PC-9 (cell line): Measurements from ENCODE around the gene ADIPOR2.

Source experiments
- EZH2 ChIP-seq: fragments of 200-600 bp; sonication (generic); IDR thresholded peaks from 2 replicates; pipeline ENCODE4 v1.8.0; 2017; ENCODE audit warnings: antibody characterized with exemption, low read depth
- TF ChIP-seq, protein P1 (sequence below): fragments of 200-600 bp; sonication (generic); conservative IDR thresholded peaks from 2 replicates; pipeline ENCODE4 v1.6.1; 2017; ENCODE audit warnings: mixed run types, antibody characterized with exemption, mild to moderate bottlenecking, moderate library complexity

- TF ChIP-seq, protein P1, sequence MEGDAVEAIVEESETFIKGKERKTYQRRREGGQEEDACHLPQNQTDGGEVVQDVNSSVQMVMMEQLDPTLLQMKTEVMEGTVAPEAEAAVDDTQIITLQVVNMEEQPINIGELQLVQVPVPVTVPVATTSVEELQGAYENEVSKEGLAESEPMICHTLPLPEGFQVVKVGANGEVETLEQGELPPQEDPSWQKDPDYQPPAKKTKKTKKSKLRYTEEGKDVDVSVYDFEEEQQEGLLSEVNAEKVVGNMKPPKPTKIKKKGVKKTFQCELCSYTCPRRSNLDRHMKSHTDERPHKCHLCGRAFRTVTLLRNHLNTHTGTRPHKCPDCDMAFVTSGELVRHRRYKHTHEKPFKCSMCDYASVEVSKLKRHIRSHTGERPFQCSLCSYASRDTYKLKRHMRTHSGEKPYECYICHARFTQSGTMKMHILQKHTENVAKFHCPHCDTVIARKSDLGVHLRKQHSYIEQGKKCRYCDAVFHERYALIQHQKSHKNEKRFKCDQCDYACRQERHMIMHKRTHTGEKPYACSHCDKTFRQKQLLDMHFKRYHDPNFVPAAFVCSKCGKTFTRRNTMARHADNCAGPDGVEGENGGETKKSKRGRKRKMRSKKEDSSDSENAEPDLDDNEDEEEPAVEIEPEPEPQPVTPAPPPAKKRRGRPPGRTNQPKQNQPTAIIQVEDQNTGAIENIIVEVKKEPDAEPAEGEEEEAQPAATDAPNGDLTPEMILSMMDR: no peak
- TF ChIP-seq EZH2: no peak
These were observed 106.4 kb downstream of the ADIPOR2 start for GRCh38 chr12:1797011-1797901.
